ENCODE results near the gene TMEM220. TPM values are rescaled to one million over a fixed set of nuclear protein-coding genes. Genes with fewer than 3 reads are reported as not detected.

Gene TMEM220
- total RNA-seq (2014; rRNA removed; shearing (Covaris generic)), result 1.9 and 5.3 TPM in 2 replicates

DNA sequence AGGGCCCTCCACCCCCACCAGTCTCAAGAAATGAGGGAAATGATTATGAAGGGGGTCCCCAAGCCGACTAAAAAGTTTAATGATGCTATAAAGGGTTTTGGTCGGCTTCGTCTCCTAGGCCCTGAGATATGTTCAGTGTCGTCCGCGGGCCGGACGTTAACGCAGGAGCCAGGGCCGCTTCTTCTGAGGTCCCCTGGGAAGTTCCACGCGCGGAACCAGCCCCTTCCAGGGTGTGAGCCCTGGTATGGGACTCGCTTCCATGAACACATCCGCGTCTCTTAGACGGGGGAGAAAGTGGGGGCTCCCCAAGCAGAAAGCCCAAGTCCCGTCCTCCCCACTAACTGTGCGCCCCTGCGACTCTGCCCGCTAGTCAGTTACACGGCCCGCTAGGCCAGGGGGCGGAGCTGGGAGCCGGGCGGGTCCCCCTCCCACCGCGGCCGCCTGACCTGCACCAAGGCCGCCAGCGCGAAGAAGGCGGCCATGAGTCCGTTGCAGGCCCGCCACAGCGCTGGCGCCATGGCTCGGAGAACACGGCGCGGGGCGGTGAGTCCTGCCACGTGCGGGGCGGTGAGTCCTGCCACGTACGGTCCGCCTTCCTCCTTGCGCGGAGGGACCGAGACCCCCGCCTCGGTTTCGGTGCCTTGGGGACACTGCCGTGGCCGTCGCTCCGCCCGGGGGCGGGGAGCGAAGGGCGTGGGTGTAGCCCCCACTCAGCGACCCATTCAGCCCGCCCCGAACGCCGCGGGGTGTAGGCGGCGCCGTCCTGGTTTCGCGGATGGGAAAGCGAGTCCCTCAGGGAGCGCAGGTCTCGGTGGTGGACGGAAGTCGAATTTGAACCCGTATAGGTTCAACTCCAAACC is at the start of gene TMEM220:
Gene TMEM220, minus strand, starts transcription at position 690 of the 860 bp plus-strand sequence. Its CDS starts 172 bp downstream, at position 518.
- Histone ChIP-seq H3K36me3 (replicated peaks; ENCODE audit: control insufficient read depth, insufficient read depth, low read length) (no peaks in the 10 kb centered on the region; the same call in 1 of the 2 replicates), H3K4me3 (ENCODE audit: insufficient read depth, low read depth, low read length) (peak within 1 kb of the TSS; percentile 68), H3K27me3 (ENCODE audit: control insufficient read depth, insufficient read depth, low read length) (no peaks in the 10 kb centered on the region)
- DNase-seq, result peak; percentile 92

DNA sequence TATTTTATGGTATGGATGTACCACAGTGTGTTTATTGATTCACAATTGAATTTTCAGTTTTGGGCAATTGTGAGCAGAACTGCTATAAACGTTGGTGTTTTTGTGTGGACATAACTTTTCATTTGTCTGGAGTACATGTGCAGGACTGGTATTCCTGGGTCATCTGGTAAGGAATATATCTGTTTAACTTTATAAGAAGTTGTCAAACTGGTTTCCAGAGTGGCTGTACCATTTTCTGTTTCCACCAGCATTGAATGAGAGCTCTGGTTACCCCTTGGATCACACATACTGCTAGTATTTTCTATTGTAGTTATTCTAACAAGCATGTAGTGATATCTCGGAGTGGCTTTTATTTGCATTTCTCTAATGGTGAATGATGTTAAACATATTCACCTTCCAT is 49.8 kb upstream of the TMEM220 start:
- Histone ChIP-seq H3K4me3 (ENCODE audit: insufficient read depth, low read depth, low read length) (no peak overlapping the region), H3K27me3 (ENCODE audit: control insufficient read depth, insufficient read depth, low read length) (no peaks in the 10 kb centered on the region), H3K36me3 (replicated peaks; ENCODE audit: control insufficient read depth, insufficient read depth, low read length) (no peaks in the 10 kb centered on the region)
- DNase-seq, result no peak

DNA sequence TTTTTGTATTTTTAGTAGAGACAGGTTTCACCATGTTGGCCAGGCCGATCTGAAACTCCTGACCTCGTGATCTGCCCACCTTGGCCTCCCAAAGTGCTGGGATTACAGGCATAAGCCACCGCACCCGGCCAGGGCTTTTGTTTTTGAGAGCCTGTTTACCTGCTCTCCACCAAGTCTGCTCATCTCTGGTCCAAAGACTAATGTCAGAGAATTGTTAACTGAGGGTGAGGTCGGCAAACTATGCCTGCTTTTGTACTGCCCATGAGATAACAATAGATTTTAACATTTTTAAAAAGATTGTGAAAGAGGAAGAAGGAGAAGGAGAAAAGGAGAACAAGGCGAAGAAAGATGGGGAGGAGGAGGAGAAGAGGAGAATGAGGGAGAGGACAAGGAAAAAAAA is 48.1 kb upstream of the TMEM220 start:
- Histone ChIP-seq H3K27me3 (ENCODE audit: control insufficient read depth, insufficient read depth, low read length) (no peaks in the 10 kb centered on the region), H3K4me3 (ENCODE audit: insufficient read depth, low read depth, low read length) (no peak overlapping the region), H3K36me3 (replicated peaks; ENCODE audit: control insufficient read depth, insufficient read depth, low read length) (no peaks in the 10 kb centered on the region)
- DNase-seq, result no peak

DNA sequence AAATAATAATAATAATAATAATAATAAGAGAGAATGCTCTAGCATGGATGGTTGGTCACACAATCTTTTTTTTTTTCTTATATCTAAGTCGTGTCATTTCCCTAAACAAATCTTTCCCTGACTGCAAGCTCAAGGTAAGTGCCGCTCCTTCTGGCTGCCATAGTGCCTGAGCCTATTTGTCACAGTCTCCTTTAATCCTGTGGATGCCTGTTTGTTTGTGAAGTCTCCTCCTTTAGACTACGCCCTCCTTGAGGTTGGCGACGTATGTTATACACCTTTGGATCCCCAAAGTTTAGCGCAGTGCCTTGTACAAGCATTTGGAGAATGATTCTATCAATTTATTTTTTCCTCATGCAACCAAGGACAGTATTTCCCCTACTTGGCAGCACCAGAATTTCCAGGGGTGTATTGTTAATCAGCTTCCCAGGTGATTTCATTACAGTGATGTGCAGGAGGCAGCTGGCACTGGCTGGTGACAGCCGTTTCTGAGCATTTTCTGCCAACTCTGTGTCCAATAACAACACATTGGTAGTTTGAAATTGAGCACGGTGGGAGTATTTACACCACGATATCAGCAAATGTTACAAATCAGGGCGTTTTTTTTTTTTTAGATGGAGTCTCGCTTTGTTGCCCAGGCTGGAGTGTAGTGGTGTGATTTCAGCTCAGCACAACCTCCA is 47.4 kb upstream of the TMEM220 start:
- DNase-seq, result no peak
- Histone ChIP-seq H3K36me3 (replicated peaks; ENCODE audit: control insufficient read depth, insufficient read depth, low read length) (no peaks in the 10 kb centered on the region), H3K27me3 (ENCODE audit: control insufficient read depth, insufficient read depth, low read length) (no peaks in the 10 kb centered on the region), H3K4me3 (ENCODE audit: insufficient read depth, low read depth, low read length) (no peak overlapping the region)

DNA sequence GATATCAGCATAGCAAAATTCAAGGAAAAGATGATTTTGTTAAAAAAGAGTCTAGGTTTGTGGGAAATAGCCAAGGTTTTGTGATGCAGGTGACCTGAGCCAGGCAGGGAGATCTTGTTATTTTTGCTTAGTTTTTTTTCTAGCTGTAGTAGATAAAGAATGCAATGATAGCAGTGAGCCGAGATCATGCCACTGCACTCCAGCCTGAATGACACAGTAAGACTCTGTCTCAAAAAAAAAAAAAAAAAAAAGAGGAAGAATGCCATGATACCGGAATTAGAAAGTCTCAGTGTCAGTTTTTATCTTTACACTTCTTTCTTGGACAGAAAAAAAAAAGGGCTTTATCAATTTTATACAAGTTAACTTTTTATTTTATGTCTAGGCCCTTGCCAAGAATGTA is 46.6 kb upstream of the TMEM220 start:
- no peaks in the 10 kb centered on the region for H3K36me3 ChIP-seq (replicated peaks; ENCODE audit: control insufficient read depth, insufficient read depth, low read length)
- no peaks in the 10 kb centered on the region for H3K27me3 ChIP-seq (ENCODE audit: control insufficient read depth, insufficient read depth, low read length)
- no peak for DNase-seq
- H3K4me3 ChIP-seq (ENCODE audit: insufficient read depth, low read depth, low read length), result no peak overlapping the region

DNA sequence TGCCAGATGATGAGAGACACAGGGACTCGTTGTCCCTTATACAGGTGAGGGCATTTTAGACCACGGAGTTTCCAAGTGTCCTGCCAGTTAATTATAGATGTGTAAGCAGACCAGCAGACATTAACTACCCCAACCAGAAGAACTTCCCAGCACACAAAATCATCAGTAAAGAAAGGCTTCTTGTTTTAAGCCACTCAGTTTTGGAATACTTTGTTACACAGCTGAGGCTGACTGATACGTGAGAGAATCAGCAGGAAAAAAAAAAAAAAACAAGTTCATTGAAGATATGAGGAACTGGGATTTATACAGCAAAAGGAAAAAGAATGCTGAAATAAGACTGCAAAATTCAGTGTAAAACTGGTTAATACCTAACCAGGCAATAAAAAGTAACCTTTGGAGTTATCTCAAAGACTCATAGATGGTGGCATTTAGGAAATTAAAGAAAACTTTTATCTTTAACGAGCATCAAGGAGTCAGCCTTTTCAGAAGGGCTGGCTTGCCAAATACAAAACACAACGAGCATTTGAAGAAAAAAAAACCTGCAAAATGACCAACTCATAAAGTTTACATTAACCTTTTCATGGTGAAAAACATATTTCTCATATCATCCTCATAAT is 46.0 kb upstream of the TMEM220 start:
- no peaks in the 10 kb centered on the region for H3K27me3 ChIP-seq (ENCODE audit: control insufficient read depth, insufficient read depth, low read length)
- no peak for DNase-seq

DNA sequence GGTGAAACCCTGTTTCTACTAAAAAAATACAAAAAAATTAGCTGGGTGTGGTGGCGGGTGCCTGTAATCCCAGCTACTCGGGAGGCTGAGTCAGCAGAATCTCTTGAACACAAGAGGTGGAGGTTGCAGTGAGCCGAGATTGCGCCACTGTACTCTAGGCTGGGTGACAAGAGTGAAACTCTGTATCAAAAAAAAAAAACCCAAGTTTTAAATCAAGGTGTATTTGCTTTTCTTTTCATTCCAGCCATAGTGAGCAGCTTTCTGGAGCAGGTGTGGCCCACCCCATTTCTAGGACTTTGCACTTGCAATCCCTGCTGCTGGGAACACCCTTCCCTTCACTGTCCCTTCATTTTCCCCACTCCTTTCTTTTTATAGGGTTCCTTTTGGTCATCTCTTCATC is 45.2 kb upstream of the TMEM220 start:
- Histone ChIP-seq H3K36me3 (replicated peaks; ENCODE audit: control insufficient read depth, insufficient read depth, low read length) (no peaks in the 10 kb centered on the region), H3K4me3 (ENCODE audit: insufficient read depth, low read depth, low read length) (no peak overlapping the region), H3K27me3 (ENCODE audit: control insufficient read depth, insufficient read depth, low read length) (no peaks in the 10 kb centered on the region)
- DNase-seq, result no peak

More for the DNA sequence above, 46.0 kb upstream of the TMEM220 start:
- no peak overlapping the region for H3K4me3 ChIP-seq (ENCODE audit: insufficient read depth, low read depth, low read length)
- H3K36me3 ChIP-seq (replicated peaks; ENCODE audit: control insufficient read depth, insufficient read depth, low read length), result no peaks in the 10 kb centered on the region

DNA sequence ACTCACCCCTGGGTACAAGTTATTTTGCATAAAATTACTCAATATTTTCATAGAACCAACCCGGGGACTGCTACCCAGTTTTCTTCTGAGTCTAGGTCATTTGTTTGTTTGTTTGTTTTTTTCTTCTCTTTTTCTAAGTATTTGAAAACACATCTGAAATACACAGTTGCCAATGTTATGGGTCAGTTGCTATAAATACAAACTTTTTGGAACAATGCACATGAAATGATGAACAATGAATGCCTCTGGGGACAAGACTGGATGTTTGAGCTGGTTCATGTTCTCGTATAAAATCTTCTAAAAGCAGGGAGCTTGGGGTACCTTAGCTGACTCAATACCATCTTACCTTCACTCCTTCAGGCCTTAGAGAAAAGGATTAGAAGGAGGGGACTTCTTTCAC is 43.6 kb upstream of the TMEM220 start:
- Histone ChIP-seq H3K27me3 (ENCODE audit: control insufficient read depth, insufficient read depth, low read length) (no peaks in the 10 kb centered on the region), H3K4me3 (ENCODE audit: insufficient read depth, low read depth, low read length) (no peak overlapping the region), H3K36me3 (replicated peaks; ENCODE audit: control insufficient read depth, insufficient read depth, low read length) (no peaks in the 10 kb centered on the region)
- no peak for DNase-seq

DNA sequence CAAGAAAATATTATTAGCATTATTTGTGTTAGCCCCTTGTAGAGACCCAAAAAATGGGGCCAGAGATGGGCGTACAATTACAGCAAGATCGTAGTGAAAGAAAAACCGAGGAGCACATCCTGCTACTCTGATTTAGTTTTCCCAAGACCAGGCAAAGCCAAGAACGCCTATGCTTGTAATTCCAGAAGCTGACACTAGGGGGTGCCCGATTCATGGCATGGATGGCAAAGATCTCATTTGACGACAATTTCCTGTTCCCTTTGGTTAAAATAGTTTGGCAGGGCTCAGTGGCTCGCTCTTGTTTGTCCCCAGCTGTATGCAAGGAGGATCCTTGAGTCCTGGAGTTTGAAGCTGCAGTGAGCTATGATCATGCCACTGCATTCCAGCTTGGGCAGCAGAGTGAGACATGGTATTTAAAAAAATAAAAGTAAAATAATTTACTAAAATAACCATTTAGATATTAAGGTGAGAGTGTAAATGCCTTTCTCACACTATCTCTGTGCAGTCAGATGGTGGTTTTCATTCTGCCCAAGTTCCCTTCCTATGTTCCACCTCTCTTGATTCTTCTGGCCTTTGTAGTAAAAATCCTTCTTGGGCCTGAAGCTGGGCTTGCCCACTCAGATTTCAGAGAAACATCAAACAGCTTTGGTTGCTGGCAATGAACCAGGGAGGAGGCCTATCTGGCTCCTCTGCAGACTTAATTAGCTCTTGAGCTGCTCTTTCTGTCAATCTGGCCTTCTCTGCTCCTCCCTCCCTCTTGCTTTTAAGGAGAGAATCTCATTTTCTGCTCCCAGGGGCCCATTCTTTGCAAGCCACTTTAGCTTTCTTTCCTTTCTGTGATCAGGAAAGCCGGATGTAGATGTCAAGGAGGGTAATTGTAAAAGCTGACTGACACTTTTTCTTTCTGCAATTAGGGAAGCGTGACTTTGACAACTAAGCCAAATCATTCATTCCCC is 42.9 kb upstream of the TMEM220 start:
- peak; percentile 76 for DNase-seq
- no peaks in the 10 kb centered on the region for H3K36me3 ChIP-seq (replicated peaks; ENCODE audit: control insufficient read depth, insufficient read depth, low read length)
- no peak overlapping the region for H3K4me3 ChIP-seq (ENCODE audit: insufficient read depth, low read depth, low read length)
- H3K27me3 ChIP-seq (ENCODE audit: control insufficient read depth, insufficient read depth, low read length), result no peaks in the 10 kb centered on the region

DNA sequence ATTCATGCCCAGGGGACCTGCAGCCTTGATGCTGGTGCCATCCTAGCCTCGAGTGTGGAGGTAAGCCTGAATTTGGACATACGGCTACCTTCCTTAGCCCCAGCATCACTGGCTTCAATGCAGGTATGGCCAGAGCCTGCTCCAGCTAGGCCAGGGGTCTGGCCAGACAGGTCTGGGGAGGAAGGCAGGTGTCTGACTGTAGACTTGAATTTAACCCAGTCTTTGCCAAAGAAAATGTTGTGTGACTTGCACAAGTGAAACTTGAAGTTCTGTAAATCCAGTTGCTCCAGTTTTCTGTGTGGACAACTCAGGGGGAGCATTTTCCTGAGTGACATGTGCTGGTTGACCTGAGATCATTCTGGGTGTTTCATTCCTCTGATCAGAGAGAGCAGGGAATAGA is 41.3 kb upstream of the TMEM220 start:
- no peaks in the 10 kb centered on the region for H3K36me3 ChIP-seq (replicated peaks; ENCODE audit: control insufficient read depth, insufficient read depth, low read length)
- no peak for DNase-seq
- H3K27me3 ChIP-seq (ENCODE audit: control insufficient read depth, insufficient read depth, low read length), result no peaks in the 10 kb centered on the region
- no peak overlapping the region for H3K4me3 ChIP-seq (ENCODE audit: insufficient read depth, low read depth, low read length)

DNA sequence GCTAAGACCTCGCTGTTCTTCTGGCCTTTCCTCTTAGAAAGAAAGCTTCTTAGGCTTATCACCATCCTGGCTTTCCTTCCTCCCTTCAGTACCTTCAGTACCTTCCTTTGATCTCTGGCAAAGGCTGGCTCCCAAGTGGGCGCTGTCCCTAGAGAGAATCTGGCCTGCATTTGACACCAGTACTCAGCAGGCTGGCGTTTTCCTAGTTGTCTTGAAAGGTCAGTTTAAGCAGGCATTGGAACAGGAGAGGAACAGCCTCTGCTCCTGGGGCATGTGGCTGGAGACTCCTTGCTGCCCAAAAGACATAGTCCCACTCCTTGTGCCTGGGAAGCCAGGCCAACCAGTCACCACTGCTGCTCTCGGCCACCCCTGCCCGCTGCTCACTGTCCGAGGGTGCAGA is 40.0 kb upstream of the TMEM220 start:
- Histone ChIP-seq H3K36me3 (replicated peaks; ENCODE audit: control insufficient read depth, insufficient read depth, low read length) (no peaks in the 10 kb centered on the region), H3K27me3 (ENCODE audit: control insufficient read depth, insufficient read depth, low read length) (no peaks in the 10 kb centered on the region), H3K4me3 (ENCODE audit: insufficient read depth, low read depth, low read length) (no peak overlapping the region)
- no peak for DNase-seq

DNA sequence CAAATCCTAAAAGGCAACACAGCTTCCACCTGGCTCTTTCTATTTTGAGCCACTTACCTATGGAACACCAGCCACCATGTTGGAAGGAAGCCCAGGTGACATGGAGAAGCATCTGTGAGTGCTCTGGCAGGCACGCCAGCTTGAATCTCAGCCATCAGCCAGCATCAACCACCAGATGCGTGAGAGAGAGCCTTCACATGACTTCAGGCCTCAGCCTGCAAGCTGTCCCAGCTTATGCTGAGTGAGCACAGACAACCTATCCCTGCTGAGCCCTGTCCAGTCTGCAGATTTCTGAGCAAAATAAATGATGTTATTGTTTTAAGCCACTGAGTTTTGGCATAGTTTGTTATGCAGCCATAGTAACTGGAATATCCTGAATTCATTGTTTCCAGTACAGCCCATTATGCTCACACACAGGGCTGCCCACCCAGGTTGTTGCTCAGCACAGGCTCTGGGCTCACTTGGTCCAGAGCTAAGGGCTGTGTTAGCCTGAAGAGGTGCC is 39.0 kb upstream of the TMEM220 start:
- Histone ChIP-seq H3K36me3 (replicated peaks; ENCODE audit: control insufficient read depth, insufficient read depth, low read length) (no peaks in the 10 kb centered on the region), H3K27me3 (ENCODE audit: control insufficient read depth, insufficient read depth, low read length) (no peaks in the 10 kb centered on the region), H3K4me3 (ENCODE audit: insufficient read depth, low read depth, low read length) (no peak overlapping the region)
- no peak for DNase-seq

DNA sequence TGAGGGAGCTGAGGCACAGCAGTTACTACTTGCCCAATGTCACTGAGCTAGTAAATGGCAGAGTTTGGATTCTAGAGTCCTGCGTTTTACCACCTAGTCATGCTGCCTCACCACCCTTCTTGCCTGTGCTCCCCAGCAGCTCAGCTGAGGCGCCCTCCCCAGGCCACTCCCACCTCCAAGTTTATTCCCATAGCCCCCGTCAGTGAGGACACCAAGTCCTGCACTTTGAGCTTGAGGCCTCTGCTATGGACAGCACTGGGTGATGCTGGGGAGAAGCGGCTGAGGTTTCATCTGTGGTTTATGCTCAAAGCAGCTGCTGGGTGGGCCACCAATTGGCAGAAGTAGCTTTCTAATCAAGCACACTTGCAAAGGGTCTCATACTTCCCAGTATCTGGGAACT is 37.4 kb upstream of the TMEM220 start:
- no peaks in the 10 kb centered on the region for H3K27me3 ChIP-seq (ENCODE audit: control insufficient read depth, insufficient read depth, low read length)
- no peaks in the 10 kb centered on the region for H3K36me3 ChIP-seq (replicated peaks; ENCODE audit: control insufficient read depth, insufficient read depth, low read length)
- DNase-seq, result no peak

DNA sequence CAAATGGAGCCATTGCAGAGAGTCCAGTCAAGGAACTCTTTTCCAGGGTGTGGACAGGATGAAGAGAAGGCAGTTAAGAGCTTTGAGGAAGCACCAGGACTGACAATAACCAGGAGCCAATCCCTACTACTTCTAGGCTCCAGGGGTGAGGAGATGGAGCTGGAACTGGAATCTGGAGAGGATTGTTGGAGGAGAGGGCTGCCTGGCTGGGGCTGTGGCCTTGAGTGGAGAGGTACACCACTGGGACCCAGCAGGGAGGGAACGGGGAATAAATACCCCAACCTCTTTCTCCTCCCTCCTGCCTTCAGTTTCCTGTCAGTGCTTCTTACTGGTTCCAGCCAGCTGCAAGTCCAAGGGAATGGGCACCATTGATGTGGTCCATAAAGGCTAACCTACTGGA is 32.2 kb upstream of the TMEM220 start:
- no peaks in the 10 kb centered on the region for H3K36me3 ChIP-seq (replicated peaks; ENCODE audit: control insufficient read depth, insufficient read depth, low read length)
- H3K4me3 ChIP-seq (ENCODE audit: insufficient read depth, low read depth, low read length), result no peak overlapping the region
- H3K27me3 ChIP-seq (ENCODE audit: control insufficient read depth, insufficient read depth, low read length), result no peaks in the 10 kb centered on the region
- DNase-seq, result no peak

More for the DNA sequence above, 37.4 kb upstream of the TMEM220 start:
- no peak overlapping the region for H3K4me3 ChIP-seq (ENCODE audit: insufficient read depth, low read depth, low read length)

All from H7 (cell line).